ENCODE data around the gene ARHGAP26.

- TF ChIP-seq POLR2A (IDR thresholded peaks at IDR 0.05) (no peak), CTCF (IDR thresholded peaks at IDR 0.05) (no peak)
These were observed 501.3 kb downstream of the ARHGAP26 start for GRCh38 chr5:143271431-143271830.
